ENCODE measurements around the gene CEP89.
"Not testable (repeated sequence)": the region's sequence is repeated elsewhere in the genome, so short reads cannot be mapped to it uniquely, and the experiment has no call there.

Gene CEP89

DNA sequence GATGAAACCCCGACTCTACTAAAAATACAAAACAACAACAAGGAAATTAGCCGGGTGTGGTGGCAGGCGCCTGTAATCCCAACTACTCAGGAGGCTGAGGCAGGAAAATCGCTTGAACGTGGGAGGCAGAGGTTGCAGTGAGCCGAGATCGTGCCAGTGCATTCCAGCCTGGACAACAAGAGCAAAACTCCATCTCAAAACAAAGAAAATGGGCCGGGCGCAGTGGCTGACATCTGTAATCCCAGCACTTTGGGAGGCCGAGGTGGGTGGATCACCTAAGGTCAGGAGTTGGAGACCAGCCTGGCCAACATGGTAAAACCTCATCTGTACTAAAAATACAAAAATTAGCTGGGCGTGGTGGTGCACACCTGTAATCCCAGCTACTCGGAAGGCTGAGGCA, 139.7 kb downstream of the CEP89 start:
- not testable (repeated sequence) for DNase-seq

DNA sequence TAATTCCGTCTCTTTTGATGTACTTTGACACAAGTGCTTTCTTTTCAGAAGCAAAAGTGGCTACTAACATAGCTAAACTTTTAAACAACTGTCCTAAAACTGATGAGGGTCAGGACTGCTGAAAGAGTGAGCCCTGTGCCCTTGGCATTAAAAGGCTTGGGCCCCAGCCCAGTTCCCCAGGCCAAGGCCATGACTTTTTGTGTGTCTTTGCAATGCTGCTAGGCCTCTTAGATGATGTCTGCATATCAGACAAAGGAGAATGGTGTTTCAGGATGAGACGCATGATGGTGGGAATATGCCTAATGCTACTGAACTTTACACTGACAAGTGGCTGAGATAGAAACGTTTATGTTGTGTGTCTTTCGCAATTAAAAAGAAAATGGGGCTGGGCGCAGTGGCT, 140.1 kb downstream of the CEP89 start:
- no peak for DNase-seq

DNA sequence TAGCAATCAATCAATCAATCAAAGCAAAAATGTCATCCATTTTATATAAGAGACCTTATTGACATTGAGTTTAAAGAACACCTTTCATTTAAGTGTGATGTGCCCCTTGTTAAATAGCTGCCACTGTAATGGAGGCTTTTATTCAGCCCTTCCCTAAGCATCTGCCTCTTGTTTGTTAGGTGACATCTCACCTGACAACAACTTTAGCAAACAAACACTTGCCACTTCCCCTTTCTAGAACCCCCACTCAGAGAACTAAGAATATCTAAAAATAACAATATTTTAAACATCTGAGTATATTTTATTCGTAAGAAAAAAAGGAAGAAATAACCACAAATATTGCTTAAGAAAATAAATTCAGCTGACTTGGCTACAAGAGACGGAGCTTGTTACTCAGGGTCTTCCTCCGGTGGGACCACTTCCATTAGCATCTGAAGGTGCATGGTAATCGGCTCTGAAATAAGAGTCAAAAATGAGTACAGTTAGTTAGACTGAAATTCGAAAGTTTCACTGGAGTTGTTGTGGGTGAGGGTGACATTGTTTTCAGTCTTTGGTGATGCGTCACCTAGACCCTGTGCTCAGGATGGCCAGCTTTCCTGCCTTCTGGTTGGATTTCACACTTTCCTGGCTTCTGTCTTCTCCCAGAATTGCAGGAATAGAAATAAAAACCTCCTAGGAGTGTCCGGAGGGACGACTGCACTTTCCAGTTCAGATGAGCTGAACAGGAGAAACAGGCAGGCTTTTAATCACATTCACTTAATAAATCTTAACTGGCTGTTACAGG, 141.3 kb downstream of the CEP89 start:
- no peak for DNase-seq

DNA sequence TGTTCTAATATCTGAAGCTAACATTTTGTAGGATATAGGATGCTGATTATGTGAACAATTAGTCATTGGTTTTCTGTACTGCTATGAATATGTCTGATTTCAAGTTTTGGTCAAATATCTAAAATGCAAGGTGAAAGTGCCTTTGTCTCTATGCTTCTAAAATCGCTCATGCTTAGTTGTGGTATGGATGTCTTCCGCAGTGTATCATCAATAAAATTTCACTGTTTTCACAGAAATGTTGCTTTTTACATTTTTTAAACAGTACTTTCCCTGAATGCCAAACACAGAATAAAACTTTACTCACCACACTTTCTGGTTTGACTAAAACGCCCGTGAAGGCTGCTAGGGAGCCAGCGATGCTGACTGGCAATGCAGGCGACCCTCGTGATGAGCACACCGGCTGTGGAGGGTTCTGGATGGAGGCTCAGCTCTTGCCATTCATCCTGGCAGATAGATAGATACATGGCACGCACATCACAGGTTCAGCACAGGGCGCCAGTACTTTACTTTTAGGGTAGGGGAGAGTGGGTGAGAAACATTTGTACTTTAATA, 142.3 kb downstream of the CEP89 start:
- no peak for DNase-seq

DNA sequence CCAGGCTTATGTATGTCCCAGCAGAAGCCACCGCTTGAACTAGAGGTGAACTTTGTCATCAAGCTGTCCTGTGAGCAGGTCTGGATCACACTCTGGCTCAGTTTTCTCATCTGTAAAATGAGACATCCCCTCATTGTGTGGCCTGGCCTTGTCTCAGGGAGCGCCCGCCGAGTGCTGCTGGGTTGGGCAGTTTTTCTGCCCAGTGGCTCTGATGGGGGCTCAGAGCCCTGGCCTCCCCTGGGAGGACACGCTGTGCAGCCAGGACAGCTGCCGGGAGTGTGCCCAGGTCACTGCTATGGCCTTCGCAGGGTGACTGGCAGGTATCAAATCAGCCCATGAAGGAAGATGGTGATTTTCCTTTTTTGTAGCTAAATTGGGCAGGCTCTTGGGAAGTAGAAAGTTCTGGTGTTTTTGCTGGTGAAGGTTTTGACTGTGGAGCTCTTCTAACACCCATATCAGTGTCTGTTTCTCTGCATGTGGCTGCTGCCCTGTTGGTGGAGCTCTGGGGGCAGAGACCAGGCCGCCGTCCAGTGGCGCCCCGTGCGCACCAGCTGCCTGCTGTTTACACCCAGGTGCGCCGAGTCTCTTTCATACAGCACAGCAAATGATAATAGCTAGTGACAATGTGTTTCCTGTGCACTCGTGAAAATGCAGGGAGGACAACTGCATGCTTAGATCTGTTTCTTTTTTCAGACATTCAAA, 143.0 kb downstream of the CEP89 start:
- DNase-seq: no peak

DNA sequence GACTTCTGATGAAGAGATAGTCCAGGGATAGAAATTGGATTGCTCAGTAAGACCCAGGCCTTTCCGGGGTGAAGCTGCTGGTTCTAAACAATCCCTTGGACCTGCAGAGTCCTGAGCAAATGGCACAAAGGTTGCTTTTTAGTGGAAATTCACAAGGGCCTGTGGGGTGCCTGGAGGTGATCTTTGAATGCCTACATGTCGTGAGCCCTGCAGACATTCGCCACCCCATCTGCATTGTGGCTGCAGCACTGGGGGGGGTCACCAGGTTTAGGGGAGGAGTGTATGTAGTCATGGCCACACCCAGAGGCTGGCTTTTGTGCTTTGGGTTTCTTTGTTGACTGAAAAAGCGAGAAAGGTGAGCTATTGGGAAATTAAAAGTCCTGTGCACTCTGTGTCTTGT, 143.6 kb downstream of the CEP89 start:
- no peak for DNase-seq
